ENCODE results near the gene TMEM45B.
"Not testable (repeated sequence)": the region's sequence is repeated elsewhere in the genome, so short reads cannot be mapped to it uniquely, and the experiment has no call there.

The TMEM45B gene

DNA sequence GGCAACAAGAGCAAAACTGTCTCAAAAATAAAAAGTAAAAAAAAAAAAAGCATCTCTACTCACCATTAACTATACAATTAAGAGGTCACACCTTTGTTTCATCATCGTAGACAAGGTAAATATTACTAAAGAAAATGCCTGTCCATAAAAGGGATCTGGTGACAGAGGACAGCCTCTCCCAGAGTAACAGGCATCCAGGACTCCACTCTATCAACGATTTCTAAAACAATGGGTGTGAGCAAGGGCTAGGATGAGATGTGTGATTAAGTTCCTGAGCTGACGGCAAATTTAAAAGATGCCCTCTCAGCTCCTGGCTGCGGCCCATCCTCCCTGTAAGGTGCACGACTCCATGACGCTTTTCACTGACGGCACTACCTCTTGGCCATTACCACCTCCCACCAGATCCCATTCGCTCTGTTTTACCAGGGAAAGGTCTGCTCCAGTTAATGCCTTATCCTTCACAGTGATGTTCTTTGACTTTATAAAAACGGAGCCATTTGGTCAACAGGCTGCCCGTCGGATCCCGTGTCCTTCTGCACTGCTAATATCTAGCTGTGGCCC lies 2.3 kb upstream of the TMEM45B start:
- no peak for DNase-seq

- DNase-seq: no peak
Measured at GRCh38 chr11:129814244-129815014, 1.2 kb upstream of the TMEM45B start.

GRCh38 chr11:129817534-129818051 lies 1.9 kb downstream of the TMEM45B start:
- DNase-seq: no peak

- not testable (repeated sequence) for DNase-seq
Measured at GRCh38 chr11:129818236-129818635, 2.6 kb downstream of the TMEM45B start.

DNA sequence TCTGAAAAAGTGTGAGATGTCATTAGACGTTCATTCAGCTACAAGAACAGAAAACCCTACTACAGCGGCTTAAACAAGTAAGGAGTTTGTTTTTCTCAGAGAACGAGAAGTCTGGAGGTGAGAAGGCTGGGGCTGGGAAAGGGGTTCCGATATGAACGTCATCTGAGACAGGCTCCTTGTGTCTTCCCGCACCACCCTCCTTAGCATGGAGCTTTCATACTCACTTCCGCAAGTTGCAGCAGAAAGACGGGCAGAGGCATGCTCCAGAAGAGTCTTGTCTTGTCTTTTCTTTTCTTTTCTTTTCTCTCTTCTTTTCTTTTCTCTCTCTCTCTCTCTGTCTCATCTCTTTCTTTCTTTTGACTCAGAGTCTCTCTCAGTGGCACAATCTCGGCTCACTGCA lies 3.6 kb downstream of the TMEM45B start:
- no peak for DNase-seq

DNA sequence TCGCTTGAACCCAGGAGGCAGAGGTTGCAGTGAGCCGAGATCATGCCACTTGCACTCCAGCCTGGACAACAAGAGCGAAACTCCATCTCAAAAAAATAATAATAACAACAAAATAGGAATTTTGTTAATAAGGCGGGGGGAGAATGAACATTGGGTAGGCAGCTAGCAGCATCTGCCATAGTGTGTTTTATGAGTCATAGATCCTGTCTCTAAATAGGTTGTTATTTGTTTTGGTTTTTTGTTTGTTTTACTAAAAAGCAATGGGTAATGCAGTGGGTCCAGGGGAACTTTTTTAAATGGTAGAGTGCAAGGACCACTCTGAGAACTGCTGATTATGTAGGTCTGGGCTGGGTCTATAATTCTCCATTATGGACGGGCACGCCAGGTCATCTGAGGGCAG lies 4.6 kb downstream of the TMEM45B start:
- not testable (repeated sequence) for DNase-seq

DNA sequence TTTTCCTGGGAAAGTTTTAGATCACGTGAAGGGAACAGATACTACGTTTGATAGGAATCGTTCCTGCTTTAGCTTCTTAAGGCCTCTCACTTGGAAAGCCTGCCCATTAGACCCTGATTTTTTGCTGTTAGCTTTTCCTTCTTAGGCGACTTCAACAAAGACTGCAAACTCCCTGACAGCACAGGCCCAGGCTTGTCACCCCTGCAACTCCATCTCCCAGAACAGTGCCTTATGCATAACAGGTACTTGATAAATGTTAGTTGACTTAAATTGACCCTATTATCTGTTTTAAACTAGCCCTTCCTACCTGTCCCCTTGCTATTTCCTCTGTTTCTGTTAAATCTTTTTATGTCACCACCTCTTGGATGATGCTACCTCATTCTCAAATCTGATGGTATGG lies 7.6 kb downstream of the TMEM45B start:
- DNase-seq: not testable (repeated sequence)

DNA sequence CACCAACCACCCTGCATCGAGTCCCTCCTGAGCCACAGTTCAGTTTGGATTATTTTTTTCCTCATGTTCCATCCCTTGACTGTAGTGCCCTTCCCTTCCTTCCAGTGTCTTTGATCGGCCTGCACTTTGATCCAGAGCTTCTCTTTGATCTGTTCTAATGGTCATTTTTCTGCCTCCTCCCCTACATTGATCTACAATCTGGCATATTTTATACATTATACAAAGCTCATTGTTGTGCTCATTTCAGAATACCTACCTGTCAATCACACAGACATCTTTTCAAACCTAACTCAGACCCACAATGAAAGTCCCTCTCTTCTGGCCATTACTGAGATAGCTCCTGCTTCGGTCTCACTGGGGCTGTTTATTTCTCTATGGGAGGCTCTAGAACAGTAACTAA lies 8.2 kb downstream of the TMEM45B start:
- not testable (repeated sequence) for DNase-seq

- no peak for DNase-seq
Measured at GRCh38 chr11:129825380-129825779, 9.7 kb downstream of the TMEM45B start.

DNA sequence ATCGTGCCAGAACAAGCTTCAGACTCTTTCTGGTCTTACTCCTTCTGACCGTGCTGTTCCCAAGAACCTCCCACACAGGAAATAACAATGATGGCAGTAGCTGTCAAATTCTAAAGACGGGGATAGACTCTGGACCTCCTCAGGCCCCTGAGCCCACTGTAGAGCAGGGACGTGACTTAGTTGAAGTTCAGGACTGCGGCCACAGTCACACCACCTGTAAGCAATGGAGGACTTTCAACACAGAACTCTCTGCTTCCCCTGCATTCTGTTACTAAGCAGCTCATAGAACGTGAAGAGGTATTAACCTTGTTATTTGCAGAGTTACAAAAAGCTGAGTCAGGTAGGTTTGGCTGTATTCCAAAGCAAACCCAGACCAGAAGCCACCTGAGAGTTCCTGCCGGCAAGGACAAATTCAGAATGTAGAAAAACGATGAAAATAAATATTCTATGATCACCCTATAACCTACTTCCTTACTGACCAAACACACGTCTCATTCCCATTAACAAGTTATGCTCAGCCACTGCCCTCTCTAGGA lies 12.7 kb downstream of the TMEM45B start:
- no peak for DNase-seq

DNA sequence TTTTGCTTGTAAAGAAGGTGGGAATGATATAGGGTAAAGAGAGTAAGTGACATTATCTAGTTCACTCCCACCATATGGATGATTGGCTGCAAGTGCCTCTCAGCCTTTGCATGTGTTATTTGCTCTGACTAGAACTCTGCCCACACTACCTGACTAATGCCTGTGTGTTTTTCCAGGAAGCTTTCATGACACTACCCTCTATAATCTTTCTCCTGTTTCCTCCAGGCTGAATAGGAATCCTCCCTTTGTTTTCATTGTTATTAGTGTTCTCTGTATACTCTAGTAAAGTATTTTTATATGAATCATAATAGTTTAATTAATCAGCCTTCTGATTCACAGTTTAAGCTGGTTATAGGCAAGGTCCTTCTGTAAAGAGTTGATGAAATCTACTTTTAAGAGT lies 13.8 kb downstream of the TMEM45B start:
- not testable (repeated sequence) for DNase-seq

DNA sequence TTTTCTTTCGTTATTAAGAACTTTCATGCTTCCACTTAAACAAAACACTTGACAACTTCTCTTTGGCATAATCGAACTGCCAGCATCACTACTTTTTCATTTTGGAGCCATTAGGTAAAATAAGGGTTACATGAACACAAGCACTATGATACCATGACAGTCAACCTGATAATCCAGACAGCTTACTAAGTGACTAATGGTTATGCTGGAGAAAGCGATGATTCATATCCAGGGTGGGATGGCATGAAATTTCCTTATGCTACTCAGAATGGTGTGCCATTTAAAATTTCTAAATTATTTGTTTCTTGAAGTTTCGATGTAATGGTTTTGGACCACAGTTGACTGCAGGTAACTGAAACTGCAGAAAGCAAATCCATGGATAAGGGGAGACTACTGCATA lies 15.6 kb downstream of the TMEM45B start:
- DNase-seq: not testable (repeated sequence)

DNA sequence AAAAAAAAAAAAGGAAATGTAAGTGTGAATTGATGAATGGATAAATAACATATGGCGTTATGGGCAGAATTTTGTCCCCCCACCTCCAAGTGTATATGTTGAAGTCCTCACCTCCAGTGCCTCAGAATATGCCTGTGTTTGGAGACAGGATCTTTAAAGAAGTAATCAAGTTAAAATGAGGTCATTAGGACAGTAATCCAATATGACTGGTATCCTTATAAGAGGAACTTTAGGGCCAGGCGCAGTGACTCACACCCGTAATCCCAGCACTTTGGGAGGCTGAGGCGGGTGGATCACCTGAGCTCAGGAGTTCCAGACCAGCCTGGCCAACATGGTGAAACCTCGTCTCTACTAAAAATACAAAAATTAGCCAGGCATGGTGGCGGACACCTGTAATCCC lies 17.6 kb downstream of the TMEM45B start:
- not testable (repeated sequence) for DNase-seq

DNA sequence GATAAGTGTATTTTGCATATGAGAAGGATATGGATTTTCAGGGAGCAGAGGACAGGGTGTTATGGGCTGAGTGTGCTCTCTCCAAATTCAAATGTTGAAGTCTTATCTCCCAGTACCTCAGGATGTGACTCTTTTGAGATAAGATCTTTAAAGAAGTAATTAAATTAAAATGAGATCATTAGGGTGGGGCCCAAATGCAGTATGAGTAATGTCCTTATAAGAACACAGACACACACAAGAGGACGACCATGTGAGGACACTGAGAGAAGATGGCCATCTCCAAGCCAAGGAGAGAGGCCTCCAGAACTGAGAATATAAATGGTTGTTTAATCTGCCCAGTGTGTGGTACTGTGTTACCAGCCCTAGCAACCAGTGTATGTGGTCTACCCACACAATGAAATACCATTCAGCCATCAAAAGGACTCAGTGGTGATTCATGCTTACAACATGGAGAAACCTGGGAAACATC lies 20.8 kb downstream of the TMEM45B start:
- DNase-seq: not testable (repeated sequence)

- no peak for DNase-seq
Measured at GRCh38 chr11:129836979-129837378, 21.3 kb downstream of the TMEM45B start.

GRCh38 chr11:129840236-129840635 lies 24.6 kb downstream of the TMEM45B start:
- no peak for DNase-seq

DNA sequence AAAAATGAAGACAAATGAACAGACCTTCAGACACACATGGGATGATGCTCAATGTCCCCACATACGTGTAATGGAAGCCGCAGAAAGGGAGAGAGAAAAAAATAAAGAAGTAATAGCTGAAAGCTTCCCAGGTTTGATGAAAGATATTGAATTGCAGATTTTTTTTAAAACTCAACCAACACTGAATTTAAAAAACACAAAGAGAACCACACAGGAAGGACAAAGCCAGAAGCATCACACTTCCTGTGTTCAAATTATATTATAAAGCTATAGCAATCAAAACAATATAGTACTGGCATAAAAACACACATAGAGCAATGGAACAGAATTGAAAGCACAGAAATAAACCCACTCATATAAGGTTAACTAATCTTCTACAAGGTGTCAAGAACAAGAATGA lies 26.5 kb downstream of the TMEM45B start:
- DNase-seq: no peak

DNA sequence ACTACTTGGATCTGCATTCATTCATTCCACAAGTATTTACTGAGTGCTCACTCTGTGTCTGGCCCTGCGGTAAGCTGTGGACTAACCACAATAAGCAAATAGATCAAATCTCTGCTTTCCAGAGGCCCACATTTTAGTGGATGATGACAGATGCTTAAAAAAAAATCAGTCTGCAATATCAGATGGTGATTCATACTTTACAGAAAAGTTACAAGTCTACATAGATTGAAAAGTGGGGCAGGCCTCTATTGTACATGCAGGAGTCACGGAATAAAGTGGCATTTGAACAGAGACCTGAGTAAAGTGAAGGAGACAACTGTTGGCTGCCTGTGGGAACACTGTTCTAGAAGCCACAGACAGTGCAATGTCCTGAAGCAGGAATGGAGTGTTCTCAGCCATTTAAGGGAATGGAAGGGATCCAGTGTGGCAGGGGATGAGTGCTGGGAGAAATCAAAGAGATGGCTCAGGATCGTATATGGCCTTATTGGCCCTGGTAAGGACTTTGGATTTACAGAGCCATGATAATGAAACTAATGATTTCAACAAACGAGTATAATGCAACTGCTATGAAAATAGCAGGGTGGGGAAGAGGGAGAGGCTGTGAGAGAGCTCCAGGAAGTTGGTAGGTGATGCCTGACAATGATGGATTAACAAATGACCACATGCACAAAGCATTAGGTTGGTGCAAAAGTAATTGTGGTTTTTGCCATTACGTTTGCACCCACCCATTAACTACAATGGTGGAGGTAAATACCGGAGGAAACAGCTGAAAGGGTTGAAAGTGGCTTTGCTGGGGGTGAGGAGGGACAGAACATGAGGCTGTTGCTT lies 31.1 kb downstream of the TMEM45B start:
- DNase-seq: no peak

DNA sequence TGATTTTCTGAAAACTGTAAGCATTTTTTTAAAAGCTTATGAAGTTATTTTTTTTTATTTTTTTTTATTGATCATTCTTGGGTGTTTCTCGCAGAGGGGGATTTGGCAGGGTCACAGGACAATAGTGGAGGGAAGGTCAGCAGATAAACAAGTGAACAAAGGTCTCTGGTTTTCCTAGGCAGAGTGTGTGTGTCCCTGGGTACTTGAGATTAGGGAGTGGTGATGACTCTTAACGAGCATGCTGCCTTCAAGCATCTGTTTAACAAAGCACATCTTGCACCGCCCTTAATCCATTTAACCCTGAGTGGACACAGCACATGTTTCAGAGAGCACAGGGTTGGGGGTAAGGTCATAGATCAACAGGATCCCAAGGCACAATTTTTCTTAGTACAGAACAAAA lies 31.7 kb downstream of the TMEM45B start:
- DNase-seq: not testable (repeated sequence)

- no peak for DNase-seq
Measured at GRCh38 chr11:129849447-129850130, 33.9 kb downstream of the TMEM45B start.

- DNase-seq: no peak
Measured at GRCh38 chr11:129852125-129852740, 36.6 kb downstream of the TMEM45B start.
